ENCODE results near the gene CALB2. TPM values are rescaled to one million over a fixed set of nuclear protein-coding genes. Genes with fewer than 3 reads are reported as not detected.

CALB2 gene
- polyA plus RNA-seq, 2 of the 4 experiments (the other 2 are of a cell fraction): 3.7 to 6.4 TPM

DNA sequence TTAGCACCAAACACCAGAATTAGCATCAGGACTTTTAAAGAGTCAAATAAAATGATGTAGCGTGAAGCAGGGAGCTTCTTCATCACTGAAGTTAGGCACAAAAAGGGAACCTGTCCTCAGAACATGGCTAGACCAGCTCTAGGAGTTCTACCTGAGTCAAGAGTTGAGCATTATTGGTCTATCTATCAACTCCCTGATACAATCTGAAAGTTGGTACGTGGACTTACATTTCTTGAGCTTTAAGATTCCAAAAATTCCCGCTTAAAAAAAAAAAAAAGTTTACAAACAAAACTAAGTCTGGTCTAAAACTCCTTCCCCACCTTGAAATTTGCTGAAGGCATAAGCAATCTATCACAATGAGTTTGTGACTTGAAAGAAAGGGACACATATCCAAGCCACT, 71.1 kb downstream of the CALB2 start (continued):
- TF ChIP-seq ZSCAN20 (CRISPR knock-in tag; IDR thresholded peaks at IDR 0.05) (no peak), TFCP2L1 (CRISPR knock-in tag; IDR thresholded peaks at IDR 0.05) (no peak), HOXB5 (CRISPR knock-in tag; IDR thresholded peaks at IDR 0.05) (no peak), KDM5A (IDR thresholded peaks at IDR 0.05) (no peak), SREBF2 (IDR thresholded peaks at IDR 0.05) (no peak), GATA3 (IDR thresholded peaks at IDR 0.05; ENCODE audit: borderline replicate concordance) (no peak), MAFK (IDR thresholded peaks at IDR 0.05; ENCODE audit: partially characterized antibody) (no peak), ZC3H11A (IDR thresholded peaks at IDR 0.05) (no peak)

DNA sequence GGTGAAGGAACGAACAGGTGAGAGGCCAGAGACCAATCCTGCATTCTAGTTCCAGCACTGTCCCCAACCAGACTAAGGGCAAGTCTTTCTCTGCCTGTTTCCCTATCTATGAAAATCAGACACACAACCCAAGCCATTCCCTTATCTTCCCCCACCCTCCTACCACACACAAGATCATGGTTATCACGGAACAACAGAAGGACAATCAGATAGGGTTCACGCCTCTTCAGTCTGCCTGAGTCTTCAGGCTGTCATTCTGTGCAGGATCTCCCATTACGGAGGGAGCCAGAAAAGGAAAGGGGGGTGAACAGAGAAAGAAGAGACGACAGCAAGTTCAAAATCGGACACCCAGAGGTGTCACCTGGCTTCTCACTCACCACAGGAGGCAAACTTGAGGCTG, 72.2 kb downstream of the CALB2 start:
- peaks cover 5% of the 10 kb centered on the region; the same call in 1 of the 3 replicates for H3K4me1 ChIP-seq
- DNase-seq (ENCODE audit: low read depth in 1 of 2, low spot score in 1 of 2): no peak
- peaks cover 14% of the 10 kb centered on the region; the same call in 2 of the 3 replicates for H3K9me3 ChIP-seq
- no peak overlapping the region for H3K27ac ChIP-seq
- ATAC-seq: no peak
- CTCF ChIA-PET: interaction anchor here (2.5 kb wide), 1 partner anchor 18 kb away, joined by 18 read pairs; no protein-coding TSS in a partner anchor
- POLR2A ChIA-PET: no interaction called here
- TF ChIP-seq TP53 (CRISPR knock-in tag; IDR thresholded peaks at IDR 0.05) (no peak), CEBPB (IDR thresholded peaks at IDR 0.05) (no peak), KDM1A (IDR thresholded peaks at IDR 0.05; ENCODE audit: low read depth) (no peak), EP300 (IDR thresholded peaks at IDR 0.05) (no peak), SREBF2 (IDR thresholded peaks at IDR 0.05) (no peak), TFCP2L1 (CRISPR knock-in tag; IDR thresholded peaks at IDR 0.05) (no peak), RARB (CRISPR knock-in tag; IDR thresholded peaks at IDR 0.05) (no peak), ZC3H11A (IDR thresholded peaks at IDR 0.05) (no peak), GATA3 (IDR thresholded peaks at IDR 0.05; ENCODE audit: borderline replicate concordance) (no peak), ZSCAN20 (CRISPR knock-in tag; IDR thresholded peaks at IDR 0.05) (no peak), CBX2 (IDR thresholded peaks at IDR 0.05; ENCODE audit: borderline replicate concordance, low read depth) (no peak), PHF8 (IDR thresholded peaks at IDR 0.05; ENCODE audit: borderline replicate concordance, low read depth) (no peak), SMC3 (IDR thresholded peaks at IDR 0.05) (no peak), HEYL (CRISPR knock-in tag; IDR thresholded peaks at IDR 0.05) (no peak), HOXA7 (CRISPR knock-in tag; IDR thresholded peaks at IDR 0.05) (no peak), HOXB13 (CRISPR knock-in tag; IDR thresholded peaks at IDR 0.05; ENCODE audit: low read depth) (no peak)
- TF ChIP-seq, protein P1, sequence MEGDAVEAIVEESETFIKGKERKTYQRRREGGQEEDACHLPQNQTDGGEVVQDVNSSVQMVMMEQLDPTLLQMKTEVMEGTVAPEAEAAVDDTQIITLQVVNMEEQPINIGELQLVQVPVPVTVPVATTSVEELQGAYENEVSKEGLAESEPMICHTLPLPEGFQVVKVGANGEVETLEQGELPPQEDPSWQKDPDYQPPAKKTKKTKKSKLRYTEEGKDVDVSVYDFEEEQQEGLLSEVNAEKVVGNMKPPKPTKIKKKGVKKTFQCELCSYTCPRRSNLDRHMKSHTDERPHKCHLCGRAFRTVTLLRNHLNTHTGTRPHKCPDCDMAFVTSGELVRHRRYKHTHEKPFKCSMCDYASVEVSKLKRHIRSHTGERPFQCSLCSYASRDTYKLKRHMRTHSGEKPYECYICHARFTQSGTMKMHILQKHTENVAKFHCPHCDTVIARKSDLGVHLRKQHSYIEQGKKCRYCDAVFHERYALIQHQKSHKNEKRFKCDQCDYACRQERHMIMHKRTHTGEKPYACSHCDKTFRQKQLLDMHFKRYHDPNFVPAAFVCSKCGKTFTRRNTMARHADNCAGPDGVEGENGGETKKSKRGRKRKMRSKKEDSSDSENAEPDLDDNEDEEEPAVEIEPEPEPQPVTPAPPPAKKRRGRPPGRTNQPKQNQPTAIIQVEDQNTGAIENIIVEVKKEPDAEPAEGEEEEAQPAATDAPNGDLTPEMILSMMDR (IDR thresholded peaks at IDR 0.05): no peak
- TF ChIP-seq, protein P2, sequence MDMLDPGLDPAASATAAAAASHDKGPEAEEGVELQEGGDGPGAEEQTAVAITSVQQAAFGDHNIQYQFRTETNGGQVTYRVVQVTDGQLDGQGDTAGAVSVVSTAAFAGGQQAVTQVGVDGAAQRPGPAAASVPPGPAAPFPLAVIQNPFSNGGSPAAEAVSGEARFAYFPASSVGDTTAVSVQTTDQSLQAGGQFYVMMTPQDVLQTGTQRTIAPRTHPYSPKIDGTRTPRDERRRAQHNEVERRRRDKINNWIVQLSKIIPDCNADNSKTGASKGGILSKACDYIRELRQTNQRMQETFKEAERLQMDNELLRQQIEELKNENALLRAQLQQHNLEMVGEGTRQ (IDR thresholded peaks at IDR 0.05): no peak
- TF ChIP-seq, protein P3, sequence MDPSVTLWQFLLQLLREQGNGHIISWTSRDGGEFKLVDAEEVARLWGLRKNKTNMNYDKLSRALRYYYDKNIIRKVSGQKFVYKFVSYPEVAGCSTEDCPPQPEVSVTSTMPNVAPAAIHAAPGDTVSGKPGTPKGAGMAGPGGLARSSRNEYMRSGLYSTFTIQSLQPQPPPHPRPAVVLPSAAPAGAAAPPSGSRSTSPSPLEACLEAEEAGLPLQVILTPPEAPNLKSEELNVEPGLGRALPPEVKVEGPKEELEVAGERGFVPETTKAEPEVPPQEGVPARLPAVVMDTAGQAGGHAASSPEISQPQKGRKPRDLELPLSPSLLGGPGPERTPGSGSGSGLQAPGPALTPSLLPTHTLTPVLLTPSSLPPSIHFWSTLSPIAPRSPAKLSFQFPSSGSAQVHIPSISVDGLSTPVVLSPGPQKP (IDR thresholded peaks at IDR 0.05; ENCODE audit: low read depth, low read length): no peak
- TF ChIP-seq, protein P4, sequence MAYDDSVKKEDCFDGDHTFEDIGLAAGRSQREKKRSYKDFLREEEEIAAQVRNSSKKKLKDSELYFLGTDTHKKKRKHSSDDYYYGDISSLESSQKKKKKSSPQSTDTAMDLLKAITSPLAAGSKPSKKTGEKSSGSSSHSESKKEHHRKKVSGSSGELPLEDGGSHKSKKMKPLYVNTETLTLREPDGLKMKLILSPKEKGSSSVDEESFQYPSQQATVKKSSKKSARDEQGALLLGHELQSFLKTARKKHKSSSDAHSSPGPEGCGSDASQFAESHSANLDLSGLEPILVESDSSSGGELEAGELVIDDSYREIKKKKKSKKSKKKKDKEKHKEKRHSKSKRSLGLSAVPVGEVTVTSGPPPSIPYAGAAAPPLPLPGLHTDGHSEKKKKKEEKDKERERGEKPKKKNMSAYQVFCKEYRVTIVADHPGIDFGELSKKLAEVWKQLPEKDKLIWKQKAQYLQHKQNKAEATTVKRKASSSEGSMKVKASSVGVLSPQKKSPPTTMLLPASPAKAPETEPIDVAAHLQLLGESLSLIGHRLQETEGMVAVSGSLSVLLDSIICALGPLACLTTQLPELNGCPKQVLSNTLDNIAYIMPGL (CRISPR knock-in tag; IDR thresholded peaks at IDR 0.05; ENCODE audit: borderline replicate concordance): no peak
- WGBS (ENCODE audit: missing lambda C conversion rate): 31% methylated on average over 6 of the region's 6 CpGs
- no peak for FAIRE-seq
- no peak overlapping the region for H3K4me3 ChIP-seq
- no peak overlapping the region for H3K4me2 ChIP-seq
